ENCODE data around the gene SLC19A2.

GRCh38 chr1:169484101-169484500 lies 1.6 kb downstream of the SLC19A2 start:
- TF ChIP-seq, protein P1, sequence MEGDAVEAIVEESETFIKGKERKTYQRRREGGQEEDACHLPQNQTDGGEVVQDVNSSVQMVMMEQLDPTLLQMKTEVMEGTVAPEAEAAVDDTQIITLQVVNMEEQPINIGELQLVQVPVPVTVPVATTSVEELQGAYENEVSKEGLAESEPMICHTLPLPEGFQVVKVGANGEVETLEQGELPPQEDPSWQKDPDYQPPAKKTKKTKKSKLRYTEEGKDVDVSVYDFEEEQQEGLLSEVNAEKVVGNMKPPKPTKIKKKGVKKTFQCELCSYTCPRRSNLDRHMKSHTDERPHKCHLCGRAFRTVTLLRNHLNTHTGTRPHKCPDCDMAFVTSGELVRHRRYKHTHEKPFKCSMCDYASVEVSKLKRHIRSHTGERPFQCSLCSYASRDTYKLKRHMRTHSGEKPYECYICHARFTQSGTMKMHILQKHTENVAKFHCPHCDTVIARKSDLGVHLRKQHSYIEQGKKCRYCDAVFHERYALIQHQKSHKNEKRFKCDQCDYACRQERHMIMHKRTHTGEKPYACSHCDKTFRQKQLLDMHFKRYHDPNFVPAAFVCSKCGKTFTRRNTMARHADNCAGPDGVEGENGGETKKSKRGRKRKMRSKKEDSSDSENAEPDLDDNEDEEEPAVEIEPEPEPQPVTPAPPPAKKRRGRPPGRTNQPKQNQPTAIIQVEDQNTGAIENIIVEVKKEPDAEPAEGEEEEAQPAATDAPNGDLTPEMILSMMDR (IDR thresholded peaks at IDR 0.05) = no peak
- TF ChIP-seq POLR2A (IDR thresholded peaks at IDR 0.05) = no peak
